Stimulated activated naive B cell treated with anti-CD40 and anti-IgM and Interleukin-4, amounts not matched to agents 10 μg/mL and 1 μg/mL and 100 μg/mL, for 72 hours (primary cell): Measurements from ENCODE around the gene SLC35F4.
"Not testable (repeated sequence)": the region's sequence is repeated elsewhere in the genome, so short reads cannot be mapped to it uniquely, and the experiment has no call there.

Experiments used
- ATAC-seq, 2 donors: fragments of 150-1000 bp; cut with Tn5 transposase; replicated peaks; 2 replicates each; pipeline ENCODE4 v1.10.0; 2021; ENCODE audit warnings: moderate library complexity in 1 of 2
- DNase-seq: peaks from one replicate; pipeline ENCODE4 v3.0.0; 2021
- H3K27ac Mint-ChIP-seq: one replicate; pipeline ENCODE4 v1.8.0; 2022; ENCODE audit warnings: mild to moderate bottlenecking, mixed read lengths
- H3K27me3 Mint-ChIP-seq, 2 donors: one replicate each; pipeline ENCODE4 v1.8.0; 2022; ENCODE audit warnings: mixed read lengths in 2 of 2
- H3K36me3 Mint-ChIP-seq, 2 donors: one replicate each; pipeline ENCODE4 v1.8.0; 2022; ENCODE audit warnings: mixed read lengths in 2 of 2, mild to moderate bottlenecking in 1 of 2
- H3K4me1 Mint-ChIP-seq, 2 donors: one replicate each; pipeline ENCODE4 v1.8.0; 2022; ENCODE audit warnings: mixed read lengths in 2 of 2, mild to moderate bottlenecking in 1 of 2
- H3K4me3 Mint-ChIP-seq, 2 donors: one replicate each; pipeline ENCODE4 v1.8.0; 2022; ENCODE audit warnings: mild to moderate bottlenecking in 2 of 2, mixed read lengths in 2 of 2, moderate library complexity in 1 of 2
- H3K9me3 Mint-ChIP-seq, 2 donors: one replicate each; pipeline ENCODE4 v1.8.0; 2022; ENCODE audit warnings: mixed read lengths in 2 of 2, mild to moderate bottlenecking in 1 of 2

SLC35F4 gene

GRCh38 chr14:57866199-57866705 is 360 bp upstream of the SLC35F4 start:
- no peak for DNase-seq
- Mint-ChIP-seq H3K36me3 (no peaks in the 10 kb centered on the region), H3K9me3 (no peaks in the 10 kb centered on the region), H3K4me3 (no peak overlapping the region), H3K4me1 (no peaks in the 10 kb centered on the region), H3K27ac (no peak overlapping the region), H3K27me3 (peaks cover 12 to 28% of the 10 kb centered on the region in 2 donors)
- no peak for ATAC-seq

GRCh38 chr14:57865066-57865402 is 858 bp downstream of the SLC35F4 start:
- no peak for DNase-seq
- H3K36me3 Mint-ChIP-seq = no peaks in the 10 kb centered on the region
- no peak overlapping the region for H3K27ac Mint-ChIP-seq
- H3K4me3 Mint-ChIP-seq = no peak overlapping the region
- ATAC-seq = no peak
- H3K27me3 Mint-ChIP-seq = peaks cover 12 to 25% of the 10 kb centered on the region in 2 donors
- no peaks in the 10 kb centered on the region for H3K4me1 Mint-ChIP-seq
- no peaks in the 10 kb centered on the region for H3K9me3 Mint-ChIP-seq

GRCh38 chr14:57864659-57865058 is 1.2 kb downstream of the SLC35F4 start:
- ATAC-seq (no peak), DNase-seq (no peak)
- Mint-ChIP-seq H3K27ac (no peak overlapping the region), H3K4me3 (no peak overlapping the region), H3K27me3 (peaks cover 12 to 22% of the 10 kb centered on the region in 2 donors), H3K9me3 (no peaks in the 10 kb centered on the region), H3K36me3 (no peaks in the 10 kb centered on the region), H3K4me1 (no peaks in the 10 kb centered on the region)

- Mint-ChIP-seq H3K4me3 (no peak overlapping the region), H3K27ac (no peak overlapping the region), H3K9me3 (no peaks in the 10 kb centered on the region), H3K4me1 (no peaks in the 10 kb centered on the region), H3K36me3 (no peaks in the 10 kb centered on the region), H3K27me3 (peaks cover 12 to 22% of the 10 kb centered on the region in 2 donors)
- DNase-seq (no peak), ATAC-seq (no peak)
Observed at GRCh38 chr14:57863471-57863870, 2.4 kb downstream of the SLC35F4 start.

- H3K27me3 Mint-ChIP-seq, H3K36me3 Mint-ChIP-seq, H3K4me1 Mint-ChIP-seq: not testable (repeated sequence)
Observed at GRCh38 chr14:57855666-57856065, 10.2 kb downstream of the SLC35F4 start.

GRCh38 chr14:57854571-57854970 is 11.3 kb downstream of the SLC35F4 start:
- H3K9me3 Mint-ChIP-seq = peaks cover 0 to 2% of the 10 kb centered on the region in 2 donors
- DNase-seq (no peak), ATAC-seq (no peak)
- H3K27me3 Mint-ChIP-seq = peaks cover 5 to 8% of the 10 kb centered on the region in 2 donors
- no peak overlapping the region for H3K4me3 Mint-ChIP-seq
- no peaks in the 10 kb centered on the region for H3K4me1 Mint-ChIP-seq
- no peaks in the 10 kb centered on the region for H3K36me3 Mint-ChIP-seq
- no peak overlapping the region for H3K27ac Mint-ChIP-seq

More at GRCh38 chr14:57855666-57856065, 10.2 kb downstream of the SLC35F4 start:
- not testable (repeated sequence) for DNase-seq, ATAC-seq, H3K27ac Mint-ChIP-seq, H3K9me3 Mint-ChIP-seq, H3K4me3 Mint-ChIP-seq

- H3K36me3 Mint-ChIP-seq = no peaks in the 10 kb centered on the region
- H3K27ac Mint-ChIP-seq = no peak overlapping the region
- H3K4me1 Mint-ChIP-seq = no peaks in the 10 kb centered on the region
- DNase-seq (no peak), ATAC-seq (no peak)
- peaks cover 5 to 8% of the 10 kb centered on the region in 2 donors for H3K27me3 Mint-ChIP-seq
- H3K9me3 Mint-ChIP-seq = peaks cover 0 to 2% of the 10 kb centered on the region in 2 donors
- H3K4me3 Mint-ChIP-seq = no peak overlapping the region
Observed at GRCh38 chr14:57851354-57851753, 14.5 kb downstream of the SLC35F4 start.

GRCh38 chr14:57848786-57849185 is 17.1 kb downstream of the SLC35F4 start:
- no peak overlapping the region for H3K27ac Mint-ChIP-seq
- H3K36me3 Mint-ChIP-seq = no peaks in the 10 kb centered on the region
- peaks cover 0 to 2% of the 10 kb centered on the region in 2 donors for H3K9me3 Mint-ChIP-seq
- H3K4me3 Mint-ChIP-seq = no peak overlapping the region
- no peaks in the 10 kb centered on the region for H3K4me1 Mint-ChIP-seq
- H3K27me3 Mint-ChIP-seq = peaks cover 0 to 9% of the 10 kb centered on the region in 2 donors
- no peak for DNase-seq
- ATAC-seq = no peak

- no peak overlapping the region for H3K4me3 Mint-ChIP-seq
- DNase-seq (no peak), ATAC-seq (no peak)
- no peak overlapping the region for H3K27ac Mint-ChIP-seq
- peaks cover 0 to 2% of the 10 kb centered on the region in 2 donors for H3K9me3 Mint-ChIP-seq
- H3K4me1 Mint-ChIP-seq = no peaks in the 10 kb centered on the region
- H3K36me3 Mint-ChIP-seq = no peaks in the 10 kb centered on the region
- H3K27me3 Mint-ChIP-seq = peaks cover 0 to 5% of the 10 kb centered on the region in 2 donors
Observed at GRCh38 chr14:57848353-57848752, 17.5 kb downstream of the SLC35F4 start.

GRCh38 chr14:57847706-57848105 is 18.2 kb downstream of the SLC35F4 start:
- Mint-ChIP-seq H3K36me3 (no peaks in the 10 kb centered on the region), H3K4me3 (no peak overlapping the region)
- no peak for ATAC-seq

GRCh38 chr14:57847096-57847495 is 18.8 kb downstream of the SLC35F4 start:
- no peak for ATAC-seq
- Mint-ChIP-seq H3K4me1 (no peaks in the 10 kb centered on the region), H3K9me3 (peaks cover 0 to 2% of the 10 kb centered on the region in 2 donors), H3K27me3 (peaks cover 0 to 4% of the 10 kb centered on the region in 2 donors), H3K36me3 (no peaks in the 10 kb centered on the region), H3K4me3 (no peak overlapping the region), H3K27ac (no peak overlapping the region)
- no peak for DNase-seq

More at GRCh38 chr14:57847706-57848105, 18.2 kb downstream of the SLC35F4 start:
- no peak overlapping the region for H3K27ac Mint-ChIP-seq
- DNase-seq = no peak
- H3K27me3 Mint-ChIP-seq = peaks cover 0 to 4% of the 10 kb centered on the region in 2 donors
- no peaks in the 10 kb centered on the region for H3K4me1 Mint-ChIP-seq
- peaks cover 0 to 2% of the 10 kb centered on the region in 2 donors for H3K9me3 Mint-ChIP-seq

- H3K27ac Mint-ChIP-seq = no peak overlapping the region
- H3K4me3 Mint-ChIP-seq = no peak overlapping the region
- peaks cover 0 to 2% of the 10 kb centered on the region in 2 donors for H3K9me3 Mint-ChIP-seq
- H3K4me1 Mint-ChIP-seq = no peaks in the 10 kb centered on the region
- ATAC-seq (no peak), DNase-seq (no peak)
- peaks cover 0 to 4% of the 10 kb centered on the region in 2 donors for H3K27me3 Mint-ChIP-seq
- no peaks in the 10 kb centered on the region for H3K36me3 Mint-ChIP-seq
Observed at GRCh38 chr14:57846596-57846995, 19.3 kb downstream of the SLC35F4 start.

- H3K9me3 Mint-ChIP-seq = peaks cover 0 to 2% of the 10 kb centered on the region in 2 donors
Observed at GRCh38 chr14:57845802-57846531, 19.9 kb downstream of the SLC35F4 start.

GRCh38 chr14:57845316-57845715 is 20.6 kb downstream of the SLC35F4 start:
- Mint-ChIP-seq H3K27ac (no peak overlapping the region), H3K27me3 (peaks cover 0 to 4% of the 10 kb centered on the region in 2 donors), H3K4me3 (no peak overlapping the region), H3K9me3 (peaks cover 0 to 2% of the 10 kb centered on the region in 2 donors), H3K4me1 (no peaks in the 10 kb centered on the region), H3K36me3 (no peaks in the 10 kb centered on the region)
- no peak for ATAC-seq
- no peak for DNase-seq

More at GRCh38 chr14:57845802-57846531, 19.9 kb downstream of the SLC35F4 start:
- H3K27ac Mint-ChIP-seq = no peak overlapping the region
- ATAC-seq = no peak
- no peaks in the 10 kb centered on the region for H3K4me1 Mint-ChIP-seq
- no peak for DNase-seq
- no peaks in the 10 kb centered on the region for H3K36me3 Mint-ChIP-seq
- no peak overlapping the region for H3K4me3 Mint-ChIP-seq
- peaks cover 0 to 4% of the 10 kb centered on the region in 2 donors for H3K27me3 Mint-ChIP-seq

GRCh38 chr14:57837267-57837666 is 28.6 kb downstream of the SLC35F4 start:
- Mint-ChIP-seq H3K36me3 (no peaks in the 10 kb centered on the region), H3K4me1 (no peaks in the 10 kb centered on the region), H3K9me3 (peaks cover 0 to 1% of the 10 kb centered on the region in 2 donors), H3K27ac (no peak overlapping the region), H3K4me3 (no peak overlapping the region), H3K27me3 (peaks cover 5 to 6% of the 10 kb centered on the region in 2 donors)
- DNase-seq = no peak
- no peak for ATAC-seq
